Testis (tissue), 2 donors: ENCODE results near the gene DPP9.

Experiments used
- POLR2A ChIP-seq: fragments of 450-650 bp; IDR thresholded peaks from one replicate; pipeline ENCODE4 v1.6.1; 2017; ENCODE audit warnings: antibody characterized with exemption, mild to moderate bottlenecking, moderate library complexity
- TF ChIP-seq, protein P1 (sequence below), 3 experiments: fragments of 450-650 bp in 2 of 3; fragments of 200-600 bp in 1 of 3; sonication (generic) in 1 of 3; IDR thresholded peaks; one replicate each; pipeline ENCODE4 v1.5.1; 2016 to 2019; ENCODE audit warnings: antibody characterized with exemption in 3 of 3, mild to moderate bottlenecking in 2 of 3, moderate library complexity in 1 of 3

GRCh38 chr19:4654437-4655361 lies 68.9 kb downstream of the DPP9 start:
- TF ChIP-seq, protein P1, sequence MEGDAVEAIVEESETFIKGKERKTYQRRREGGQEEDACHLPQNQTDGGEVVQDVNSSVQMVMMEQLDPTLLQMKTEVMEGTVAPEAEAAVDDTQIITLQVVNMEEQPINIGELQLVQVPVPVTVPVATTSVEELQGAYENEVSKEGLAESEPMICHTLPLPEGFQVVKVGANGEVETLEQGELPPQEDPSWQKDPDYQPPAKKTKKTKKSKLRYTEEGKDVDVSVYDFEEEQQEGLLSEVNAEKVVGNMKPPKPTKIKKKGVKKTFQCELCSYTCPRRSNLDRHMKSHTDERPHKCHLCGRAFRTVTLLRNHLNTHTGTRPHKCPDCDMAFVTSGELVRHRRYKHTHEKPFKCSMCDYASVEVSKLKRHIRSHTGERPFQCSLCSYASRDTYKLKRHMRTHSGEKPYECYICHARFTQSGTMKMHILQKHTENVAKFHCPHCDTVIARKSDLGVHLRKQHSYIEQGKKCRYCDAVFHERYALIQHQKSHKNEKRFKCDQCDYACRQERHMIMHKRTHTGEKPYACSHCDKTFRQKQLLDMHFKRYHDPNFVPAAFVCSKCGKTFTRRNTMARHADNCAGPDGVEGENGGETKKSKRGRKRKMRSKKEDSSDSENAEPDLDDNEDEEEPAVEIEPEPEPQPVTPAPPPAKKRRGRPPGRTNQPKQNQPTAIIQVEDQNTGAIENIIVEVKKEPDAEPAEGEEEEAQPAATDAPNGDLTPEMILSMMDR (IDR thresholded peaks at IDR 0.05) = no peak
- TF ChIP-seq POLR2A = no peak
